Measurements from ENCODE around the gene ATG7.
"Not testable (repeated sequence)": the region's sequence is repeated elsewhere in the genome, so short reads cannot be mapped to it uniquely, and the experiment has no call there.

Gene ATG7

DNA sequence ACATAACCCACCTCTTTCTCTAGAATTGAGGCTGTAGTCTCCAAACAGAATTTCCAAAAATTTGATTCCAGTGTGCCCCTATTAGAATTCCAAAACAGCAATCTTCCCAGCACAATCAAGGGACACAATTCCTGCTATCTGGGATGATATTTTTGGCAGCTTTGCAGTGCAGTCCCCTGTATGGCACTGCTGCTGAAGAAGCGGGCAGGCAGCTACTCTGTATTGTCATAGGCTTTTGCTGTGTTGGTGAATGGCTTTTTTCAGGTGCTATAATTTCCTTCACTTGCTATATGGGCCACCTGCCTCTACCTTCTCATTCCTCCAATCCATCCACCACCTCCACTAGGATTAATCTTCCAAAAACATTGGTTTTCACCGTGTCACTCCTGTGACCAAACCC is 226.0 kb downstream of the ATG7 start:
- Histone ChIP-seq H3K27ac (ENCODE audit: low read depth, low read length) (no peak overlapping the region), H3K79me2 (ENCODE audit: control insufficient read depth, low read length) (no peaks in the 10 kb centered on the region), H3K4me2 (ENCODE audit: low read length) (no peak overlapping the region), H4K20me1 (ENCODE audit: control insufficient read depth, insufficient read depth, low read depth, low read length) (no peaks in the 10 kb centered on the region), H3K9me2 (replicated peaks; ENCODE audit: control insufficient read depth, low read length) (no peaks in the 10 kb centered on the region), H3K9me3 (ENCODE audit: control insufficient read depth, insufficient read depth, low read length) (no peaks in the 10 kb centered on the region), H3F3A (ENCODE audit: control insufficient read depth, insufficient read depth) (no peaks in the 10 kb centered on the region), H3K27me3 (ENCODE audit: control insufficient read depth, low read length) (no peaks in the 10 kb centered on the region), H3K36me3 (ENCODE audit: control insufficient read depth, low read length) (no peaks in the 10 kb centered on the region), H3K4me3 (ENCODE audit: low read length) (no peak overlapping the region), H3K4me1 (ENCODE audit: control insufficient read depth, low read length) (no peaks in the 10 kb centered on the region)
- no peak for TF ChIP-seq EZH2phosphoT487 (IDR thresholded peaks at IDR 0.05; ENCODE audit: borderline replicate concordance, low read length)
- TF ChIP-seq, protein P1, sequence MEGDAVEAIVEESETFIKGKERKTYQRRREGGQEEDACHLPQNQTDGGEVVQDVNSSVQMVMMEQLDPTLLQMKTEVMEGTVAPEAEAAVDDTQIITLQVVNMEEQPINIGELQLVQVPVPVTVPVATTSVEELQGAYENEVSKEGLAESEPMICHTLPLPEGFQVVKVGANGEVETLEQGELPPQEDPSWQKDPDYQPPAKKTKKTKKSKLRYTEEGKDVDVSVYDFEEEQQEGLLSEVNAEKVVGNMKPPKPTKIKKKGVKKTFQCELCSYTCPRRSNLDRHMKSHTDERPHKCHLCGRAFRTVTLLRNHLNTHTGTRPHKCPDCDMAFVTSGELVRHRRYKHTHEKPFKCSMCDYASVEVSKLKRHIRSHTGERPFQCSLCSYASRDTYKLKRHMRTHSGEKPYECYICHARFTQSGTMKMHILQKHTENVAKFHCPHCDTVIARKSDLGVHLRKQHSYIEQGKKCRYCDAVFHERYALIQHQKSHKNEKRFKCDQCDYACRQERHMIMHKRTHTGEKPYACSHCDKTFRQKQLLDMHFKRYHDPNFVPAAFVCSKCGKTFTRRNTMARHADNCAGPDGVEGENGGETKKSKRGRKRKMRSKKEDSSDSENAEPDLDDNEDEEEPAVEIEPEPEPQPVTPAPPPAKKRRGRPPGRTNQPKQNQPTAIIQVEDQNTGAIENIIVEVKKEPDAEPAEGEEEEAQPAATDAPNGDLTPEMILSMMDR (IDR thresholded peaks at IDR 0.05; ENCODE audit: low read depth, low read length, poor library complexity, severe bottlenecking): no peak

DNA sequence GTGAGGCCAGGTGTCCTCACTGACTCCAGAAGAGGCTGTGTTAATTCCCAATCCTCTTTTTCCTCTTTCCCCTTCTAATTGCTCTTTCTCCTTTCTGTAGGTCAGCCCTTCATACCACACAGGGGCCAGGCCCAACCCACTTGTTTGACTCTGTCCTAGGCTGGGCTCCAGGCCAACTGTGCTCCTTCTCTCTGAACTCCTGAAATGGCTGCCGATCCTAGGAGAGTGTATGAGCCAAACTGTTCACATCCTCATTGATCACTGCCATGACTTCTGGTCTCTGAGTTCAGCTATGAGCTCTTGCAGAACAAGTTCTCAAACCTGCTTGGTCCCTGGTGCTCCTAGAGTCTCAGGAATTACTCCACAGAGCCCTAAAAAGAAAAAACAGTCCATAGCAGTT is 226.4 kb downstream of the ATG7 start:
- Histone ChIP-seq H3K4me2 (ENCODE audit: low read length) (no peak overlapping the region), H3K27ac (ENCODE audit: low read depth, low read length) (no peak overlapping the region)
- TF ChIP-seq, protein P1 (IDR thresholded peaks at IDR 0.05; ENCODE audit: low read depth, low read length, poor library complexity, severe bottlenecking): no peak
- TF ChIP-seq EZH2phosphoT487 (IDR thresholded peaks at IDR 0.05; ENCODE audit: borderline replicate concordance, low read length): no peak

DNA sequence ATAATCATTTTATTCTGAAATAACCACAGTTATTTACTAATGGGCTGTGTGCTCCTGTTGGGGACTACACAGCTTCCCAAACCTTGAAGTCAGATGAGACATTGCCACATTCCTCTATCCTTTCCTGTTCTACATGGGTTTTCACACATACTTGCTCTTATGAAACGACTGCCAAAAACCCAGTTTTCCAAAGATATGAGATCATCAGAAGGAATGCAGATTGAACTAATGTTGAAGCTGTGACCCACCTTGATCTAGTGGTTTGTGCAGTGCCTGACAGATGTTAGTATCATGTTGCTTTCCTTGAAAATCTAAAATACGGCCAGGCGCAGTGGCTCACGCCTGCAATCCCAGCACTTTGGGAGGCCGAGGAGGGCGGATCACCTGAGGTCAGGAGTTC is 226.9 kb downstream of the ATG7 start:
- Histone ChIP-seq H3K9me2 (replicated peaks; ENCODE audit: control insufficient read depth, low read length) (no peaks in the 10 kb centered on the region), H4K20me1 (ENCODE audit: control insufficient read depth, insufficient read depth, low read depth, low read length) (no peaks in the 10 kb centered on the region), H3K36me3 (ENCODE audit: control insufficient read depth, low read length) (no peaks in the 10 kb centered on the region), H3K4me3 (ENCODE audit: low read length) (no peak overlapping the region), H3K27me3 (ENCODE audit: control insufficient read depth, low read length) (no peaks in the 10 kb centered on the region), H3K9me3 (ENCODE audit: control insufficient read depth, insufficient read depth, low read length) (no peaks in the 10 kb centered on the region), H3F3A (ENCODE audit: control insufficient read depth, insufficient read depth) (no peaks in the 10 kb centered on the region), H3K79me2 (ENCODE audit: control insufficient read depth, low read length) (no peaks in the 10 kb centered on the region), H3K4me2 (ENCODE audit: low read length) (no peak overlapping the region), H3K4me1 (ENCODE audit: control insufficient read depth, low read length) (no peaks in the 10 kb centered on the region), H3K27ac (ENCODE audit: low read depth, low read length) (no peak overlapping the region)
- TF ChIP-seq EZH2phosphoT487 (IDR thresholded peaks at IDR 0.05; ENCODE audit: borderline replicate concordance, low read length): no peak
- TF ChIP-seq, protein P1 (IDR thresholded peaks at IDR 0.05; ENCODE audit: low read depth, low read length, poor library complexity, severe bottlenecking): no peak

More for the DNA sequence above, 226.4 kb downstream of the ATG7 start:
- Histone ChIP-seq H3K4me1 (ENCODE audit: control insufficient read depth, low read length) (no peaks in the 10 kb centered on the region), H3K79me2 (ENCODE audit: control insufficient read depth, low read length) (no peaks in the 10 kb centered on the region), H3K36me3 (ENCODE audit: control insufficient read depth, low read length) (no peaks in the 10 kb centered on the region), H3K9me2 (replicated peaks; ENCODE audit: control insufficient read depth, low read length) (no peaks in the 10 kb centered on the region), H3K27me3 (ENCODE audit: control insufficient read depth, low read length) (no peaks in the 10 kb centered on the region), H3K4me3 (ENCODE audit: low read length) (no peak overlapping the region), H4K20me1 (ENCODE audit: control insufficient read depth, insufficient read depth, low read depth, low read length) (no peaks in the 10 kb centered on the region), H3F3A (ENCODE audit: control insufficient read depth, insufficient read depth) (no peaks in the 10 kb centered on the region), H3K9me3 (ENCODE audit: control insufficient read depth, insufficient read depth, low read length) (no peaks in the 10 kb centered on the region)

DNA sequence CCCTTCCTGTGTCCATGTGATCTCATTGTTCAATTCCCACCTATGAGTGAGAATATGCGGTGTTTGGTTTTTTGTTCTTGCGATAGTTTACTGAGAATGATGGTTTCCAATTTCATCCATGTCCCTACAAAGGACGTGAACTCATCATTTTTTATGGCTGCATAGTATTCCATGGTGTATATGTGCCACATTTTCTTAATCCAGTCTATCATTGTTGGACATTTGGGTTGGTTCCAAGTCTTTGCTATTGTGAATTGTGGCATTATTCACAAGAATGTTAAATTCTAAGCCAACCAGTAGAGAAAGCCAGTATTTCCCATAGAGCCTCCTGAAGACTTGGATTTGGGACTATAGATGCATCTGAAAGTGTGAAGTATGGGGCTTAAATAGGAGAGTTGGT is 230.2 kb downstream of the ATG7 start:
- H3F3A ChIP-seq (ENCODE audit: control insufficient read depth, insufficient read depth); H3K27ac ChIP-seq (ENCODE audit: low read depth, low read length); H3K4me2 ChIP-seq (ENCODE audit: low read length); H3K4me3 ChIP-seq (ENCODE audit: low read length); H4K20me1 ChIP-seq (ENCODE audit: control insufficient read depth, insufficient read depth, low read depth, low read length); H3K9me2 ChIP-seq (replicated peaks; ENCODE audit: control insufficient read depth, low read length); H3K4me1 ChIP-seq (ENCODE audit: control insufficient read depth, low read length); H3K79me2 ChIP-seq (ENCODE audit: control insufficient read depth, low read length); H3K9me3 ChIP-seq (ENCODE audit: control insufficient read depth, insufficient read depth, low read length); H3K27me3 ChIP-seq (ENCODE audit: control insufficient read depth, low read length); H3K36me3 ChIP-seq (ENCODE audit: control insufficient read depth, low read length): not testable (repeated sequence)

All from DOHH2 (cell line).